CD4-positive, alpha-beta T cell (primary cell): ENCODE results near the gene ZNF770. TPM values are rescaled to one million over a fixed set of nuclear protein-coding genes. Genes with fewer than 3 reads are reported as not detected.

ENCODE experiments used
- ATAC-seq: fragments of 200-7000 bp; cut with Tn5 transposase; one replicate; pipeline ENCODE4 v1.10.0; 2022; ENCODE audit warnings: mild to moderate bottlenecking; ENCODE audit not compliant: poor library complexity
- CTCF ChIA-PET: fragments of 350-600 bp; sonication (Branson Sonifier 250); formaldehyde crosslinking; loops from one replicate; lab custom pipeline; 2021; ENCODE audit warnings: antibody characterized with exemption, inconsistent platforms; lab: Charles Lee
- POLR2A ChIA-PET: fragments of 350-600 bp; sonication (Branson Sonifier 250); formaldehyde crosslinking; loops from one replicate; lab custom pipeline; 2021; ENCODE audit warnings: antibody characterized with exemption, inconsistent platforms; lab: Charles Lee
- DNase-seq, 14 experiments: peaks; one replicate each; pipeline ENCODE4 v3.0.0-alpha.2; 2013 to 2020; ENCODE audit warnings: mixed read lengths in 2 of 14
- H3K27ac ChIP-seq, 2 donors: one replicate each; pipeline versions ENCODE4 v1.5.1 to v1.7.0; 2013; ENCODE audit warnings: low read length in 2 of 2, low read depth in 1 of 2, mild to moderate bottlenecking in 1 of 2
- H3K27me3 ChIP-seq, 2 experiments: 1 replicate in 1 of 2; 2 replicates in 1 of 2; pipeline versions ENCODE4 v1.6.1 to v1.7.0; 2013; ENCODE audit warnings: low read length in 2 of 2, control low read depth in 1 of 2, mild to moderate bottlenecking in 1 of 2, moderate library complexity in 1 of 2; ENCODE audit not compliant: insufficient read depth in 2 of 2, control insufficient read depth in 1 of 2
- H3K36me3 ChIP-seq: one replicate; pipeline ENCODE4 v1.6.1; 2013; ENCODE audit warnings: low read length, control low read depth; ENCODE audit not compliant: insufficient read depth
- H3K4me1 ChIP-seq: one replicate; pipeline ENCODE4 v1.6.1; 2013; ENCODE audit warnings: low read length, control low read depth; ENCODE audit not compliant: insufficient read depth
- H3K4me3 ChIP-seq: one replicate; pipeline ENCODE4 v1.5.1; 2013; ENCODE audit warnings: mild to moderate bottlenecking, low read length, moderate library complexity
- H3K9me3 ChIP-seq, 2 experiments: 1 replicate in 1 of 2; 2 replicates in 1 of 2; pipeline versions ENCODE4 v1.6.1 to v1.7.0; 2013; ENCODE audit warnings: low read length in 2 of 2, mild to moderate bottlenecking in 2 of 2, control low read depth in 1 of 2, moderate library complexity in 1 of 2; ENCODE audit not compliant: control insufficient read depth in 1 of 2, insufficient read depth in 1 of 2
- H3K27ac Mint-ChIP-seq: one replicate; pipeline ENCODE4 v1.8.0; 2020; ENCODE audit warnings: mixed read lengths
- H3K27me3 Mint-ChIP-seq: one replicate; pipeline ENCODE4 v1.8.0; 2021; ENCODE audit warnings: mixed read lengths
- H3K36me3 Mint-ChIP-seq: one replicate; pipeline ENCODE4 v1.8.0; 2021; ENCODE audit warnings: low read depth, mixed read lengths
- H3K4me1 Mint-ChIP-seq: one replicate; pipeline ENCODE4 v1.8.0; 2021; ENCODE audit warnings: low read depth, mixed read lengths
- H3K4me3 Mint-ChIP-seq: one replicate; pipeline ENCODE4 v1.8.0; 2020; ENCODE audit warnings: mild to moderate bottlenecking, mixed read lengths
- H3K9me3 Mint-ChIP-seq: one replicate; pipeline ENCODE4 v1.8.0; 2020; ENCODE audit warnings: mixed read lengths
- CTCF ChIP-seq: fragments of 200-600 bp; IDR thresholded peaks from one replicate; pipeline ENCODE4 v1.8.0; 2022; ENCODE audit warnings: antibody characterized with exemption, mild to moderate bottlenecking
- intact Hi-C, 2 experiments: fragments of 100-400 bp; cut with DNase I in 1 of 2; cut with micrococcal nuclease in 1 of 2; formaldehyde crosslinking; loops; one replicate each; pipeline versions ENCODE4 v1.15.1 to v1.9.0; 2023 to 2025; cut with DNase I, micrococcal nuclease
- total RNA-seq, 174 experiments: library from RNA in 2 of 174; stranded (reverse) in 2 of 174; gene quantifications; one replicate each; pipeline ENCODE4 v1.2.3 and lab custom pipeline; 2021 to 2026

Gene ZNF770
- total RNA-seq, 2 experiments from 2014 or later = 35.4 to 37.9 TPM

GRCh38 chr15:35020974-35021373 lies 32.9 kb upstream of the ZNF770 start:
- Histone ChIP-seq H3K27me3 (peaks cover 0 to 3% of the 10 kb centered on the region in 2 experiments), H3K9me3 (no peaks in the 10 kb centered on the region), H3K27ac (no peak overlapping the region), H3K4me3 (no peak overlapping the region), H3K36me3 (no peaks in the 10 kb centered on the region), H3K4me1 (no peaks in the 10 kb centered on the region)
- H3K4me1 Mint-ChIP-seq = no peaks in the 10 kb centered on the region
- no peak for TF ChIP-seq CTCF
- no peak overlapping the region for H3K4me3 Mint-ChIP-seq
- H3K27ac Mint-ChIP-seq = no peak overlapping the region
- intact Hi-C loops = no loop called here
- no peak for DNase-seq
- H3K9me3 Mint-ChIP-seq = no peaks in the 10 kb centered on the region
- H3K36me3 Mint-ChIP-seq = no peaks in the 10 kb centered on the region
- ATAC-seq = no peak
- ChIA-PET POLR2A (no interaction called here), CTCF (no interaction called here)
- H3K27me3 Mint-ChIP-seq = peaks cover 11% of the 10 kb centered on the region

- Mint-ChIP-seq H3K9me3 (no peaks in the 10 kb centered on the region), H3K27ac (no peak overlapping the region), H3K4me1 (no peaks in the 10 kb centered on the region), H3K4me3 (no peak overlapping the region), H3K27me3 (peaks cover 11% of the 10 kb centered on the region), H3K36me3 (no peaks in the 10 kb centered on the region)
- no peaks in the 10 kb centered on the region for H3K36me3 ChIP-seq
- TF ChIP-seq CTCF = no peak
- H3K4me3 ChIP-seq = no peak overlapping the region
- DNase-seq (no peak), ATAC-seq (no peak)
- CTCF ChIA-PET = interaction anchor here (0.6 kb wide), 1 partner anchor 10 kb away, joined by 4 read pairs; no protein-coding TSS in a partner anchor
- H3K4me1 ChIP-seq = no peaks in the 10 kb centered on the region
- POLR2A ChIA-PET = interaction anchor here (1.2 kb wide), 1 partner anchor 32 kb away, joined by 3 read pairs; the partner anchor contains the start of gene ZNF770
- intact Hi-C loops = no loop called here
- H3K9me3 ChIP-seq = no peaks in the 10 kb centered on the region
- H3K27me3 ChIP-seq = peaks cover 0 to 3% of the 10 kb centered on the region in 2 experiments
- H3K27ac ChIP-seq = no peak overlapping the region
These were observed 31.6 kb upstream of the ZNF770 start for GRCh38 chr15:35019404-35020327.

GRCh38 chr15:35014241-35014640 lies 26.2 kb upstream of the ZNF770 start:
- ChIA-PET CTCF (no interaction called here), POLR2A (no interaction called here)
- H3K36me3 Mint-ChIP-seq = no peaks in the 10 kb centered on the region
- DNase-seq (no peak), ATAC-seq (no peak)
- no peaks in the 10 kb centered on the region for H3K4me1 Mint-ChIP-seq
- Histone ChIP-seq H3K36me3 (no peaks in the 10 kb centered on the region), H3K27ac (no peak overlapping the region), H3K9me3 (no peaks in the 10 kb centered on the region), H3K4me1 (no peaks in the 10 kb centered on the region), H3K4me3 (no peak overlapping the region), H3K27me3 (peaks cover 0 to 3% of the 10 kb centered on the region in 2 experiments)
- no peak overlapping the region for H3K27ac Mint-ChIP-seq
- no peak overlapping the region for H3K4me3 Mint-ChIP-seq
- no peaks in the 10 kb centered on the region for H3K9me3 Mint-ChIP-seq
- intact Hi-C loops = no loop called here
- peaks cover 5% of the 10 kb centered on the region for H3K27me3 Mint-ChIP-seq
- no peak for TF ChIP-seq CTCF
